ENCODE measurements around the gene KCNJ18. TPM values are rescaled to one million over a fixed set of nuclear protein-coding genes. Genes with fewer than 3 reads are reported as not detected.
"Not testable (repeated sequence)": the region's sequence is repeated elsewhere in the genome, so short reads cannot be mapped to it uniquely, and the experiment has no call there.

Gene KCNJ18
- total RNA-seq, 2 donors from 2014 or later: not detected

GRCh38 chr17:21667413-21668117 is 24.8 kb upstream of the KCNJ18 start:
- peak; percentile 56 for DNase-seq (ENCODE audit: low spot score)
- H3K4me3 ChIP-seq, H3K4me1 ChIP-seq, H3K36me3 ChIP-seq, H3K27ac ChIP-seq, H3K27me3 ChIP-seq, H3K9me3 ChIP-seq: not testable (repeated sequence)

GRCh38 chr17:21668118-21668488 is 24.2 kb upstream of the KCNJ18 start:
- H3K36me3 ChIP-seq; H3K27ac ChIP-seq; H3K4me3 ChIP-seq; DNase-seq (ENCODE audit: low spot score); H3K4me1 ChIP-seq; H3K9me3 ChIP-seq; H3K27me3 ChIP-seq: not testable (repeated sequence)

- H3K9me3 ChIP-seq; H3K27ac ChIP-seq; H3K36me3 ChIP-seq; H3K4me1 ChIP-seq; H3K4me3 ChIP-seq; DNase-seq (ENCODE audit: low spot score); H3K27me3 ChIP-seq: not testable (repeated sequence)
Measured at GRCh38 chr17:21668746-21669508, 23.4 kb upstream of the KCNJ18 start.

GRCh38 chr17:21669616-21670360 is 22.5 kb upstream of the KCNJ18 start:
- not testable (repeated sequence) for H3K27me3 ChIP-seq; H3K36me3 ChIP-seq; DNase-seq (ENCODE audit: low spot score); H3K4me1 ChIP-seq; H3K9me3 ChIP-seq; H3K4me3 ChIP-seq; H3K27ac ChIP-seq

GRCh38 chr17:21670361-21671155 is 21.8 kb upstream of the KCNJ18 start:
- H3K27me3 ChIP-seq; H3K27ac ChIP-seq; H3K4me1 ChIP-seq; H3K4me3 ChIP-seq; DNase-seq (ENCODE audit: low spot score); H3K9me3 ChIP-seq; H3K36me3 ChIP-seq: not testable (repeated sequence)

GRCh38 chr17:21671437-21671836 is 20.9 kb upstream of the KCNJ18 start:
- not testable (repeated sequence) for H3K4me1 ChIP-seq; H3K27ac ChIP-seq; H3K27me3 ChIP-seq; DNase-seq (ENCODE audit: low spot score); H3K9me3 ChIP-seq; H3K36me3 ChIP-seq; H3K4me3 ChIP-seq

- not testable (repeated sequence) for H3K4me3 ChIP-seq; H3K27me3 ChIP-seq; H3K27ac ChIP-seq; H3K4me1 ChIP-seq; DNase-seq (ENCODE audit: low spot score); H3K36me3 ChIP-seq; H3K9me3 ChIP-seq
Measured at GRCh38 chr17:21671871-21672270, 20.5 kb upstream of the KCNJ18 start.

- not testable (repeated sequence) for H3K9me3 ChIP-seq; H3K4me3 ChIP-seq; H3K27ac ChIP-seq; H3K36me3 ChIP-seq; DNase-seq (ENCODE audit: low spot score); H3K4me1 ChIP-seq; H3K27me3 ChIP-seq
Measured at GRCh38 chr17:21673451-21674241, 18.7 kb upstream of the KCNJ18 start.

GRCh38 chr17:21674242-21674731 is 18.0 kb upstream of the KCNJ18 start:
- Histone ChIP-seq H3K4me3 (no peak overlapping the region), H3K36me3 (no peaks in the 10 kb centered on the region), H3K27me3 (no peaks in the 10 kb centered on the region), H3K27ac (no peak overlapping the region), H3K4me1 (no peaks in the 10 kb centered on the region), H3K9me3 (no peaks in the 10 kb centered on the region)
- TF ChIP-seq CTCF (IDR thresholded peaks at IDR 0.05): no peak
- no peak for DNase-seq (ENCODE audit: low spot score)

- not testable (repeated sequence) for H3K27ac ChIP-seq; DNase-seq (ENCODE audit: low spot score); H3K36me3 ChIP-seq; H3K27me3 ChIP-seq; H3K4me3 ChIP-seq; H3K4me1 ChIP-seq; H3K9me3 ChIP-seq
Measured at GRCh38 chr17:21674891-21675738, 17.2 kb upstream of the KCNJ18 start.

- not testable (repeated sequence) for DNase-seq (ENCODE audit: low spot score); H3K27ac ChIP-seq; H3K4me1 ChIP-seq; H3K4me3 ChIP-seq; H3K36me3 ChIP-seq; H3K27me3 ChIP-seq; H3K9me3 ChIP-seq
Measured at GRCh38 chr17:21675739-21676130, 16.6 kb upstream of the KCNJ18 start.

Data from right atrium auricular region (tissue), 2 donors.